GM21360 (cell line): ENCODE measurements around the gene CNST.

Experiments used
- ATAC-seq: cut with Tn5 transposase; IDR thresholded peaks from one replicate; pipeline ENCODE4 v1.9.1; 2021; ENCODE audit warnings: mild to moderate bottlenecking, moderate library complexity; ENCODE audit not compliant: unreplicated experiment

The CNST gene

GRCh38 chr1:246566128-246566812 is at the start of gene CNST, which contains the start of gene TFB2M:
Gene CNST, plus strand, starts transcription at chr1:246566456. Its CDS starts 25,107 bp downstream, at chr1:246591563.
Gene TFB2M, minus strand, starts transcription at chr1:246566261. Its CDS starts 123 bp downstream, at chr1:246566138.
- ATAC-seq, result peak; percentile 92

GRCh38 chr1:246517391-246517790 is 48.9 kb upstream of the CNST start:
- ATAC-seq, result no peak

- ATAC-seq, result no peak
Observed at GRCh38 chr1:246518456-246519205, 47.6 kb upstream of the CNST start.

GRCh38 chr1:246519514-246519913 is 46.7 kb upstream of the CNST start:
- no peak for ATAC-seq

- no peak for ATAC-seq
Observed at GRCh38 chr1:246526380-246526779, 39.9 kb upstream of the CNST start.

- no peak for ATAC-seq
Observed at GRCh38 chr1:246526915-246527314, 39.3 kb upstream of the CNST start.

- no peak for ATAC-seq
Observed at GRCh38 chr1:246527402-246528088, 38.7 kb upstream of the CNST start.

GRCh38 chr1:246528933-246529731 is 37.1 kb upstream of the CNST start:
- ATAC-seq, result no peak

GRCh38 chr1:246530482-246530881 is 35.8 kb upstream of the CNST start:
- no peak for ATAC-seq

- no peak for ATAC-seq
Observed at GRCh38 chr1:246532519-246532918, 33.7 kb upstream of the CNST start.

- no peak for ATAC-seq
Observed at GRCh38 chr1:246533371-246533905, 32.8 kb upstream of the CNST start.

GRCh38 chr1:246534114-246534513 is 32.1 kb upstream of the CNST start:
- ATAC-seq, result no peak

GRCh38 chr1:246537441-246537840 is 28.8 kb upstream of the CNST start:
- no peak for ATAC-seq

- ATAC-seq, result no peak
Observed at GRCh38 chr1:246537887-246538286, 28.4 kb upstream of the CNST start.

- ATAC-seq, result no peak
Observed at GRCh38 chr1:246540738-246541491, 25.3 kb upstream of the CNST start.

GRCh38 chr1:246544001-246544400 is 22.3 kb upstream of the CNST start:
- ATAC-seq, result no peak

- no peak for ATAC-seq
Observed at GRCh38 chr1:246549665-246550064, 16.6 kb upstream of the CNST start.

GRCh38 chr1:246550402-246550801 is 15.9 kb upstream of the CNST start:
- ATAC-seq, result no peak

- no peak for ATAC-seq
Observed at GRCh38 chr1:246552110-246552509, 14.1 kb upstream of the CNST start.

- ATAC-seq, result no peak
Observed at GRCh38 chr1:246554201-246554600, 12.1 kb upstream of the CNST start.
